Measurements from ENCODE around the gene USP7. TPM values are rescaled to one million over a fixed set of nuclear protein-coding genes. Genes with fewer than 3 reads are reported as not detected.
A peak's percentile ranks its signal among the peaks of the same experiment; 100 is the strongest.

The USP7 gene
- total and polyA plus RNA-seq, 2 donors from 2014 or later = 26.7 to 92.0 TPM

GRCh38 chr16:8967132-8967821 lies 3.6 kb upstream of the USP7 start:
- FAIRE-seq = no peak

GRCh38 chr16:8966817-8967131 lies 3.1 kb upstream of the USP7 start:
- H3K27me3 ChIP-seq (ENCODE audit: control insufficient read depth, insufficient read depth, low read length) = no peaks in the 10 kb centered on the region
- H3K9ac ChIP-seq (ENCODE audit: low read length in 3 of 3) = no peak overlapping the region
- FAIRE-seq (no peak), DNase-seq (no peak)
- intact Hi-C loops (cut with DNase I) = no loop called here
- no peaks in the 10 kb centered on the region for H3K36me3 ChIP-seq (ENCODE audit: control insufficient read depth in 2 of 3, insufficient read depth in 3 of 3, low read length in 3 of 3)
- H3K9me3 ChIP-seq (ENCODE audit: control insufficient read depth in 2 of 3, insufficient read depth in 1 of 3, low read length in 3 of 3) = no peaks in the 10 kb centered on the region
- peaks cover 0 to 7% (median 0%) of the 10 kb centered on the region in 3 donors for H3K4me1 ChIP-seq (ENCODE audit: control insufficient read depth in 2 of 3, insufficient read depth in 2 of 3, low read depth in 1 of 3, low read length in 3 of 3)
- H3K27ac ChIP-seq (ENCODE audit: low read depth in 2 of 2, low read length in 2 of 2) = no peak overlapping the region
- no peak overlapping the region for H3K4me3 ChIP-seq (ENCODE audit: low read length in 3 of 3)
- TF ChIP-seq CTCF (IDR thresholded peaks at IDR 0.05; ENCODE audit: borderline replicate concordance, extremely low read depth, insufficient read depth) = no peak

More at GRCh38 chr16:8967132-8967821, 3.6 kb upstream of the USP7 start:
- no peak for DNase-seq
- TF ChIP-seq CTCF (IDR thresholded peaks at IDR 0.05; ENCODE audit: borderline replicate concordance, extremely low read depth, insufficient read depth) = no peak
- intact Hi-C loops (cut with DNase I) = no loop called here
- H3K27ac ChIP-seq (ENCODE audit: low read depth in 2 of 2, low read length in 2 of 2) = no peak overlapping the region
- H3K36me3 ChIP-seq (ENCODE audit: control insufficient read depth in 2 of 3, insufficient read depth in 3 of 3, low read length in 3 of 3) = no peaks in the 10 kb centered on the region
- peaks cover 0 to 2% (median 0%) of the 10 kb centered on the region in 3 donors for H3K4me1 ChIP-seq (ENCODE audit: control insufficient read depth in 2 of 3, insufficient read depth in 2 of 3, low read depth in 1 of 3, low read length in 3 of 3)
- no peak overlapping the region for H3K4me3 ChIP-seq (ENCODE audit: low read length in 3 of 3)
- H3K27me3 ChIP-seq (ENCODE audit: control insufficient read depth, insufficient read depth, low read length) = no peaks in the 10 kb centered on the region
- H3K9ac ChIP-seq (ENCODE audit: low read length in 3 of 3) = no peak overlapping the region
- H3K9me3 ChIP-seq (ENCODE audit: control insufficient read depth in 2 of 3, insufficient read depth in 1 of 3, low read length in 3 of 3) = no peaks in the 10 kb centered on the region

DNA sequence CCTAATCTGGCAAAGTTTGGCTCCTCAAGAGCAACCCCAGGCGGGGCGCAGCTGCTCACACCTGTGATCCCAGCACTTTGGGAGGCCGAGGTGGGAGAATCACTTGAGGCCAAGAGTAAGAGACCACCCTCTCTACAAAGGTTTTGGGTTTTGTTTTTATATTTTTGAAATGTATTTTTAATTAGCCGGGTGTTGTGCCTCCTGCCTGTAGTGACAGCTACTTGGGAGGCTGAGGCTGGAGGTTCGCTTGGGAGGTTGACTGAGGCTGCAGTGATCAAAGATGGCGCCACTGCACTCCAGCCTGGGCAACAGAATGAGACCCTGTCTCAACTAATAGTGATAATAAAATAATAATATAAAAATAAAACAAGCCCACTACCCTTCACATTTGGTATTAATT lies 756 bp upstream of the USP7 start:
- no peak for TF ChIP-seq CTCF (IDR thresholded peaks at IDR 0.05; ENCODE audit: borderline replicate concordance, extremely low read depth, insufficient read depth)
- Histone ChIP-seq H3K9ac (ENCODE audit: low read length in 3 of 3) (peak overlapping the region in 1 of 3 donors; percentile 58), H3K4me3 (ENCODE audit: low read length in 3 of 3) (peak overlapping the region; percentile 12 to 68 (median 56)), H3K36me3 (ENCODE audit: control insufficient read depth in 2 of 3, insufficient read depth in 3 of 3, low read length in 3 of 3) (no peaks in the 10 kb centered on the region), H3K27me3 (ENCODE audit: control insufficient read depth, insufficient read depth, low read length) (no peaks in the 10 kb centered on the region), H3K4me1 (ENCODE audit: control insufficient read depth in 2 of 3, insufficient read depth in 2 of 3, low read depth in 1 of 3, low read length in 3 of 3) (peaks cover 6 to 24% (median 11%) of the 10 kb centered on the region in 3 donors), H3K27ac (ENCODE audit: low read depth in 2 of 2, low read length in 2 of 2) (no peak overlapping the region), H3K9me3 (ENCODE audit: control insufficient read depth in 2 of 3, insufficient read depth in 1 of 3, low read length in 3 of 3) (no peaks in the 10 kb centered on the region)
- intact Hi-C loops (cut with DNase I) = no loop called here
- FAIRE-seq = no peak
- no peak for DNase-seq
